NT2/D1 (cell line): Measurements from ENCODE around the gene SNRPA.

Experiments used
- YY1 ChIP-seq: IDR thresholded peaks from 2 replicates; pipeline ENCODE4 v1.6.1; 2011; ENCODE audit not compliant: insufficient read length, insufficient read depth
- ZNF274 ChIP-seq: IDR thresholded peaks from 2 replicates; pipeline ENCODE4 v1.6.1; 2011; ENCODE audit warnings: mild to moderate bottlenecking, low read depth, low read length

GRCh38 chr19:40803857-40804782, 53.1 kb downstream of the SNRPA start:
- TF ChIP-seq YY1 (no peak), ZNF274 (no peak)
